ENCODE data around the gene KIRREL3.

KIRREL3 gene

DNA sequence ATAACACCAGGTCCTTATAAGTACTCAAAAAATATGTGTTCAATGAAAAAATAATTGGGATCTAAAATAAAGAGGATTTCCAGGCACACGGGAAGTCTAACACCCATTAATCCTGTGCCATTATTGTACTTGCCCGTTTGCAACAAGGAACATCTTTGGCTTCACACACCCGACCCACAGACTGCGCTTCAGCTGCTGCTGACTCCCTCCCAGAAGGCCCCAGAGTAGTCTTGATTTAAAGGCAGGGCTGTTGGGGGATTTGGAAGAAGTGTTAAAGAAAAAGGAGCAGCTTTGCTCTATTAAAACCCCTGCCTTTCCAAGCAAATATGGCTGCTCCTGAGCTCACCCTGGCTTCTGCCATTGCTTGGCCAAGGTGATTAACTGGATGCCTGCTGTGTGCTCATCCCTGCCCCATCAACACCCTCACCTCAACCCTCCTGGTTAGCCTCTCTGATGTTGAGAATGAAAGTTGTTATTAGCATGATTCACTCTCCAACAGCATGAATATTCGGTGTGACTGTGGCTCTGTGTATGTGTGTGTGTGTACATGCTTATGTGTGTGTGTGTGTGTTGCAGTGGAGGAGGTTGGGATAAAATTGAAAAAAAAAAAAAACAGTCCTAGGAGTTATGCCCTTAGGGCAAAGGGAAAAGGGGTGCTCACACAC lies 76.1 kb downstream of the KIRREL3 start:
- Histone ChIP-seq H3K9me3 (ENCODE audit: low read depth, low read length) (no peaks in the 10 kb centered on the region), H3K9ac (ENCODE audit: insufficient read length) (no peak overlapping the region), H3K27ac (no peak overlapping the region), H3K36me3 (ENCODE audit: insufficient read depth, low read length) (no peaks in the 10 kb centered on the region), H3K4me3 (no peak overlapping the region)
- no peak for DNase-seq (ENCODE audit: low read depth, low spot score)
- TF ChIP-seq EZH2 (IDR thresholded peaks at IDR 0.05) (no peak), POLR2AphosphoS5 (IDR thresholded peaks at IDR 0.05; ENCODE audit: borderline replicate concordance, low read depth, low read length) (no peak), FOXP2 (optimal IDR thresholded peaks at IDR 0.05; ENCODE audit: control extremely low read depth, extremely low read length, insufficient read depth) (no peak)

DNA sequence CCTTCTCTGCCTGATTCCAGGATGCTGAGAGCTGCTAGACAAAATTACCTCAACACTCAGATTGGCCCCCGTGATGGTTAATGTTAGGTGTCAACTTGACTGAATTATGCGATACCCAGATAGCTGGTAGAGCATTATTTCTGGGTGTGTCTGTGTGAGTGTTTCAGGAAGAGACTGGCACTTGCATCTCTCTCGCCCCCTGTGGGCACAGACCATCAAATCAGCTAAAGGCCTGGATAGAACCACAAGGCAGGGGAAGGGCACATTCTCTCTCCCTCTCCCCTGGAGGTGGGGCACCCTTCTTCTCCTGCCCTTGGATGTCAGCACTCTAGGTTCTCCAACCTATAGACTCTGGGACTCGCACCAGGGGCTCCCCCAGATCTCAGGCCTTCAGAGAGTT lies 79.7 kb downstream of the KIRREL3 start:
- DNase-seq (ENCODE audit: low read depth, low spot score) = no peak

DNA sequence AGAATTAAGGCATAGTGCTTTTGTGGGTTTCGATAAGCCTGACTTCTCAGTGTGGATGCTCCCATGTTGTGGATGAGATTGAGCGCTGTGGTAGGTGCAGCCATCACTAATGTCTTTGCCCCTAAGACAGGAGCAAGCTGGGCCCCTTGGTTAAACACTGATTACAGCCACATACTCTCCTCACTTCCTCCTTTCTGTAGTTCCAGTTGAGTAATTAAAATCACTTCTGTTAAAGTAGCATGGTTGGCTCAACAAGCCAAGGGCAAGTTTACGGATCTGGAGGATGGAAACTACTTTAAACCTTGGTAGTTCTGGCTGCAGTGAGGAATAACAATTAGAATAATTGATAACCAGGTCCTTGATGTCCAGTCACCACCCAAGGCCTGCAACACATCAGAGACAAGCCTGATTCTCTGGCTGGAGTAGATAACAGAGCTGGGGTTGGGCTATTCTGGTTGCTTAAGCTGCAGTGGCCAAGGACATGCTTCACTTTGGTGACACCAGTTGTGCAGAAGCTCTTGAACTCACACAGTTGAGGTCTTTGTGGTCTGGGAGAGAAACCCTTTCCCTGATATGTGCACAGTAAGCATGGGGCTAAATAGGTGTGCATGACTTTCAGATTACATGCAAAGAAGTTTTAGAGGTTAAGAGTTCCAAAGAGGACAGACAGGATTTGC lies 81.3 kb downstream of the KIRREL3 start:
- no peak for DNase-seq (ENCODE audit: low read depth, low spot score)
- H3K27ac ChIP-seq = no peak overlapping the region
- no peak overlapping the region for H3K9ac ChIP-seq (ENCODE audit: insufficient read length)
- no peaks in the 10 kb centered on the region for H3K36me3 ChIP-seq (ENCODE audit: insufficient read depth, low read length)
- no peaks in the 10 kb centered on the region for H3K9me3 ChIP-seq (ENCODE audit: low read depth, low read length)
- no peak overlapping the region for H3K4me3 ChIP-seq
- TF ChIP-seq POLR2AphosphoS5 (IDR thresholded peaks at IDR 0.05; ENCODE audit: borderline replicate concordance, low read depth, low read length) (no peak), EZH2 (IDR thresholded peaks at IDR 0.05) (no peak), FOXP2 (optimal IDR thresholded peaks at IDR 0.05; ENCODE audit: control extremely low read depth, extremely low read length, insufficient read depth) (no peak)

More for the DNA sequence above, 79.7 kb downstream of the KIRREL3 start:
- Histone ChIP-seq H3K9ac (ENCODE audit: insufficient read length) (no peak overlapping the region), H3K36me3 (ENCODE audit: insufficient read depth, low read length) (no peaks in the 10 kb centered on the region), H3K4me3 (no peak overlapping the region), H3K27ac (no peak overlapping the region), H3K9me3 (ENCODE audit: low read depth, low read length) (no peaks in the 10 kb centered on the region)
- TF ChIP-seq FOXP2 (optimal IDR thresholded peaks at IDR 0.05; ENCODE audit: control extremely low read depth, extremely low read length, insufficient read depth) (no peak), EZH2 (IDR thresholded peaks at IDR 0.05) (no peak), POLR2AphosphoS5 (IDR thresholded peaks at IDR 0.05; ENCODE audit: borderline replicate concordance, low read depth, low read length) (no peak)

DNA sequence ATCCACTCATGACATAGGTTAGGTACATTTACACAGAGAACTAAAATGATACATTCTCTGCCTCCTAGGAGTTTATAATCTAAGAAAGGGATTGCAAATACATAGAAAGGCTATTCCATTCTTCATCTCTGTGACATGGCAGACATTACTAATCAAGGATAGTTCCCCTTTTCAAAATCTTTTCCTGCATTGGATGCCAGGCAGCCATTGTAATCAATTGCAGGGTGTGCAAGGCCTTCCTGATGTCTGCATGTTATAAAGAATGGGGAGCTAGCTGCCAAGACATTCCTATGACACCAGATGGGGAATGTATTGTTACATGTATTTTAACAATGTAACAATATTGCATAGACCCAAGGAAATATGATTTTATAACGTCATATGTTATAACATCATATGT lies 82.0 kb downstream of the KIRREL3 start:
- TF ChIP-seq EZH2 (IDR thresholded peaks at IDR 0.05) = no peak
- no peak for TF ChIP-seq FOXP2 (optimal IDR thresholded peaks at IDR 0.05; ENCODE audit: control extremely low read depth, extremely low read length, insufficient read depth)
- TF ChIP-seq POLR2AphosphoS5 (IDR thresholded peaks at IDR 0.05; ENCODE audit: borderline replicate concordance, low read depth, low read length) = no peak
- no peak for DNase-seq (ENCODE audit: low read depth, low spot score)
- no peak overlapping the region for H3K4me3 ChIP-seq
- no peaks in the 10 kb centered on the region for H3K9me3 ChIP-seq (ENCODE audit: low read depth, low read length)
- no peak overlapping the region for H3K27ac ChIP-seq
- no peak overlapping the region for H3K9ac ChIP-seq (ENCODE audit: insufficient read length)
- no peaks in the 10 kb centered on the region for H3K36me3 ChIP-seq (ENCODE audit: insufficient read depth, low read length)

- DNase-seq (ENCODE audit: low read depth, low spot score) = no peak
- no peak for TF ChIP-seq POLR2AphosphoS5 (IDR thresholded peaks at IDR 0.05; ENCODE audit: borderline replicate concordance, low read depth, low read length)
- TF ChIP-seq FOXP2 (optimal IDR thresholded peaks at IDR 0.05; ENCODE audit: control extremely low read depth, extremely low read length, insufficient read depth) = no peak
- TF ChIP-seq EZH2 (IDR thresholded peaks at IDR 0.05) = no peak
- Histone ChIP-seq H3K27ac (no peak overlapping the region), H3K4me3 (no peak overlapping the region), H3K9ac (ENCODE audit: insufficient read length) (no peak overlapping the region), H3K36me3 (ENCODE audit: insufficient read depth, low read length) (no peaks in the 10 kb centered on the region), H3K9me3 (ENCODE audit: low read depth, low read length) (no peaks in the 10 kb centered on the region)
These were observed 82.9 kb downstream of the KIRREL3 start for GRCh38 chr11:126917531-126918204.

DNA sequence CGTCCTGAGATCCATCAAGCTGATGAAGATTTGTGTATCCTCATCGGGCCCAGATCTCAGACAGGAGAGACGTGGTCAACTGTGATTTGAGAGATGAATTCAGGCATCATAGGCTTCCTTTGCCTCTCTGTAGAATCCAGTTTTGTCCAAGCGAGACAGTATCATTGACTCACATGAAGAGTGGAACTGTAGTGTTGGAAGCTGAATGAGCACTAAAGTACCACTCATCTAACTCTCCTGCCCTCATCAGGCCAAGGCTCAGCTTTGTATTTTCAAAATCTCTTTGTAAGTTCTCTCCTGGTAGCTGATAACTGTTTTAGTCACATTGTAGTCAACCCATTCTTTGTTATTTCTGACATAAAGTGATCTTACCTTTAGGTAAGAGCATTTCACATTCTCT lies 85.1 kb downstream of the KIRREL3 start:
- no peak overlapping the region for H3K9ac ChIP-seq (ENCODE audit: insufficient read length)
- no peak overlapping the region for H3K4me3 ChIP-seq
- no peak for TF ChIP-seq POLR2AphosphoS5 (IDR thresholded peaks at IDR 0.05; ENCODE audit: borderline replicate concordance, low read depth, low read length)
- no peak for TF ChIP-seq EZH2 (IDR thresholded peaks at IDR 0.05)
- TF ChIP-seq FOXP2 (optimal IDR thresholded peaks at IDR 0.05; ENCODE audit: control extremely low read depth, extremely low read length, insufficient read depth) = no peak
- H3K36me3 ChIP-seq (ENCODE audit: insufficient read depth, low read length) = no peaks in the 10 kb centered on the region
- no peaks in the 10 kb centered on the region for H3K9me3 ChIP-seq (ENCODE audit: low read depth, low read length)
- no peak overlapping the region for H3K27ac ChIP-seq
- DNase-seq (ENCODE audit: low read depth, low spot score) = no peak

DNA sequence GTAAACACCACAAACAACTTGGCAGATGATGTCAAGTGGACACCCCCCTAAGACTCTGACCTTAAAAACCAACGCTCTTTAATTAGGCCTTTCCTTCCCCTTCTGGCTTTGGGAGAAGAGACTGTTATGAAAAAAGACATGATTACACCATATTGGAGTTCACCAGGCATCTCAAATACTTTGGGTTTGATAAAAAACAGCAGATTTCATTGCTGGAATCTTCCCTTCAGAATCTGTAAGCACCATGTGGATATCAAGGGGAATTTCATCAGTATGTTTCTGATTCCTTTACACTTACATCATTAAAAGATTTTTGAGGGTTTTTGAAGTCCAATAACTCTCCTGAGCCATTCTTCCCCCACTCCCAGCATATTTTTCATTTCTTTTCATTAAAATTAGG lies 85.6 kb downstream of the KIRREL3 start:
- no peak for TF ChIP-seq FOXP2 (optimal IDR thresholded peaks at IDR 0.05; ENCODE audit: control extremely low read depth, extremely low read length, insufficient read depth)
- Histone ChIP-seq H3K9ac (ENCODE audit: insufficient read length) (no peak overlapping the region), H3K36me3 (ENCODE audit: insufficient read depth, low read length) (no peaks in the 10 kb centered on the region), H3K27ac (no peak overlapping the region), H3K9me3 (ENCODE audit: low read depth, low read length) (no peaks in the 10 kb centered on the region), H3K4me3 (no peak overlapping the region)
- DNase-seq (ENCODE audit: low read depth, low spot score) = no peak

DNA sequence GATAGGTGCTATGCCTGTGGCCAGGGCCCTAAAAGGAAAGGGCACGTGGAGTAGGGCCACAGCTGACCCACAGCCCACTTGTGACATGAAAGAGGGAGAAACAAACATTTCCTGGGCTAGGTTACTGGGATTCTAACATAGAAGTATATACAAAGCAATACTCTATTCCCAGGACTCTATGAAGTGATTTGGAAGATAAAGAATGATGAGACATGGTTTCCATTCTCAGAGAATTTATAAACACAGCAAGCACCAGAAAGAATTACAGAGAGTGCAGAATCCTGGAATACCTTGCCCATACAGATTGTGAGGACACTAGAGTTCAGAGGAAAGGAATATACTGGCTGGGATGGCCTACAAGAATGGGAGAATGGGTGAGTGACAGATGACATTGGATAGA lies 86.4 kb downstream of the KIRREL3 start:
- H3K36me3 ChIP-seq (ENCODE audit: insufficient read depth, low read length) = no peaks in the 10 kb centered on the region
- no peak for DNase-seq (ENCODE audit: low read depth, low spot score)
- no peak overlapping the region for H3K27ac ChIP-seq
- TF ChIP-seq FOXP2 (optimal IDR thresholded peaks at IDR 0.05; ENCODE audit: control extremely low read depth, extremely low read length, insufficient read depth) (no peak), POLR2AphosphoS5 (IDR thresholded peaks at IDR 0.05; ENCODE audit: borderline replicate concordance, low read depth, low read length) (no peak), EZH2 (IDR thresholded peaks at IDR 0.05) (no peak)
- no peak overlapping the region for H3K4me3 ChIP-seq
- H3K9ac ChIP-seq (ENCODE audit: insufficient read length) = no peak overlapping the region
- H3K9me3 ChIP-seq (ENCODE audit: low read depth, low read length) = no peaks in the 10 kb centered on the region

Measured in SK-N-MC (cell line).